T-cell (primary cell): ENCODE results near the gene GOLGA6A. TPM values are rescaled to one million over a fixed set of nuclear protein-coding genes. Genes with fewer than 3 reads are reported as not detected.

Experiments used
- total RNA-seq, 35 experiments: library from RNA in 6 of 35; stranded (reverse) in 6 of 35; fragments of 120-200 nt in 1 of 35; gene quantifications; one replicate each; pipeline versions ENCODE4 v1.2.1 to v1.2.4 and lab custom pipeline; 2013 to 2026

Gene GOLGA6A
- total RNA-seq, 5 donors from 2014 or later (not counting 1 experiment from before 2014, with no cell fraction given) = 0.13 to 0.50 (median 0.37) TPM; not detected in 2

Other genes with a start within 250 kb of the GOLGA6A start
- gene TBC1D21, start 209.0 kb downstream of the GOLGA6A start, total RNA-seq = not detected
- gene LOXL1, start 156.1 kb downstream of the GOLGA6A start, total RNA-seq = 1 to 10 TPM; 1.4 to 4.8 (median 1.6) TPM
- 10 to 100 TPM in 3 of 5 donors, 1 to 10 TPM in 2; 5.1 to 13.4 (median 12.0) TPM for gene STOML1, start 90.3 kb downstream of the GOLGA6A start, total RNA-seq
- gene PML, start 87.8 kb downstream of the GOLGA6A start, total RNA-seq = 10 to 100 TPM; 43.0 to 79.8 (median 60.7) TPM
- gene ISLR2, start 48.0 kb upstream of the GOLGA6A start, total RNA-seq = under 1 TPM in 1 of 5 donors, not detected in 4; 0.06 TPM
- under 1 TPM in 1 of 5 donors, not detected in 4; 0.12 TPM for gene ISLR, start 91.2 kb upstream of the GOLGA6A start, total RNA-seq
- not detected for gene STRA6, start 120.2 kb upstream of the GOLGA6A start, total RNA-seq
- not detected for gene CCDC33, start 153.8 kb upstream of the GOLGA6A start, total RNA-seq